Fibroblast of mammary gland (primary cell): Measurements from ENCODE around the gene CATSPERD.
A peak's percentile ranks its signal among the peaks of the same experiment; 100 is the strongest.

Experiments
- DNase-seq: peaks from one replicate; pipeline ENCODE4 v3.0.0-alpha.2; 2010; ENCODE audit warnings: low read depth
- H3K4me3 ChIP-seq: 2 replicates; pipeline ENCODE4 v1.5.1; 2011; ENCODE audit warnings: low read depth, mild to moderate bottlenecking, low read length, moderate library complexity; ENCODE audit not compliant: control insufficient read depth
- TF ChIP-seq, protein P1 (sequence below): conservative IDR thresholded peaks from 2 replicates; pipeline ENCODE4 v1.5.1; 2011; ENCODE audit warnings: low read depth, low read length, inconsistent platforms; ENCODE audit not compliant: control insufficient read depth, insufficient read depth

The CATSPERD gene

DNA sequence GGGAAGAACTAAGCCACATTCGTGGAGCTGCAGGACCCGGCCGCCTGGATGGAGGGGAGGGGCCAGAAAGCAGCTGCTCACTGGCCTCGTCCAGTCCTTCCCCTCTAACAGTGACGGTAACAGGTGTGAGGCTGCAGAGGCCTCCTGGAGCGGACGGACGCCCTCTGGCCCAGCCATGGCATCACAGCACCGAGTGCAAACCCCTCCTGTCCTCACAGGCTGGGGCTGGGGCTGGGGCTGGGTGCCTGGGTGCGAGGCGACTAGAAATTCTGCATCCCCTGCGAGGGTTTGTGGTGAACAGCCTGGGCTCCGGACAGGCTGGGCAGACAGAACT is 43.7 kb upstream of the CATSPERD start:
- DNase-seq = no peak
- TF ChIP-seq, protein P1, sequence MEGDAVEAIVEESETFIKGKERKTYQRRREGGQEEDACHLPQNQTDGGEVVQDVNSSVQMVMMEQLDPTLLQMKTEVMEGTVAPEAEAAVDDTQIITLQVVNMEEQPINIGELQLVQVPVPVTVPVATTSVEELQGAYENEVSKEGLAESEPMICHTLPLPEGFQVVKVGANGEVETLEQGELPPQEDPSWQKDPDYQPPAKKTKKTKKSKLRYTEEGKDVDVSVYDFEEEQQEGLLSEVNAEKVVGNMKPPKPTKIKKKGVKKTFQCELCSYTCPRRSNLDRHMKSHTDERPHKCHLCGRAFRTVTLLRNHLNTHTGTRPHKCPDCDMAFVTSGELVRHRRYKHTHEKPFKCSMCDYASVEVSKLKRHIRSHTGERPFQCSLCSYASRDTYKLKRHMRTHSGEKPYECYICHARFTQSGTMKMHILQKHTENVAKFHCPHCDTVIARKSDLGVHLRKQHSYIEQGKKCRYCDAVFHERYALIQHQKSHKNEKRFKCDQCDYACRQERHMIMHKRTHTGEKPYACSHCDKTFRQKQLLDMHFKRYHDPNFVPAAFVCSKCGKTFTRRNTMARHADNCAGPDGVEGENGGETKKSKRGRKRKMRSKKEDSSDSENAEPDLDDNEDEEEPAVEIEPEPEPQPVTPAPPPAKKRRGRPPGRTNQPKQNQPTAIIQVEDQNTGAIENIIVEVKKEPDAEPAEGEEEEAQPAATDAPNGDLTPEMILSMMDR = no peak
- no peak overlapping the region for H3K4me3 ChIP-seq

DNA sequence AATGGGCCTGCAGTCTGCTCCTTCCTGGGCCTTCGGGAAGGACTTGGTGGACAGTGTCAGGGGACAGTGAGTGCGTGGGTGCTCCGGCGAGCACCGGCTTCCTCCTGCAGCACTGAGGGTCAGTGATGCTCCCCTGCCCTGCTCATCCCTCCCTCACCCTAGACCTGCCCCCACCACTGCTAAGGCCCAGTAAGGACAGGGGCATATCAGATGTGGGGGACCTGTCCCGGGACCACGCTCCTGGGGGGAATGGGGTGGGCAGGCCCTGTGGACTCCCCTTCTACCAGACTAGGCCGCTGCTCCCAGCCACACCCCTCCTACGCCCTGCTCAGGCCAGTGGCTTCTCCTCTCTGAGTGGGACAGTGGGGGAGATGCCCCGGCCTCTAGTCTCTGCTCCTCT is 43.3 kb upstream of the CATSPERD start:
- no peak for DNase-seq
- TF ChIP-seq, protein P1 = no peak
- no peak overlapping the region for H3K4me3 ChIP-seq

DNA sequence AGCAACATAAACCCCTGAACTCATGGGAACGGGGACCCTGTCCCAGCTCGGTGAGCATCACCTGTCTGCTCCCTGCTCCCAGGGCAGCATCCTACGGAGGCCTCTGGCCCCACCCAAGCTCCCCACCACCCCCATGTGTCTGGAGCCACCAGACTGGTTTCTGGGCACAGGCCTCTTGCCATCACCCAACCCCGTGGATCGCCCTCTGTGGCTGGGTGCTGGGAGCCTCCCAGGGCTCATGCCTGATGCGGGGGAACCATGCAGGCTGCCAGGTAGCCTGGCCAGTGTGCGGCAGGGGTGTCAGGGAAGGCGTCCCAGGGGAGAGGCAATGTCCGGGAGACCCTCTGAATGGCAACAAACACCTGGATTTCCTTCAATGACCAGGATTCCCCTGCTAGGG is 42.9 kb upstream of the CATSPERD start:
- DNase-seq = no peak
- TF ChIP-seq, protein P1 = no peak
- H3K4me3 ChIP-seq = no peak overlapping the region

DNA sequence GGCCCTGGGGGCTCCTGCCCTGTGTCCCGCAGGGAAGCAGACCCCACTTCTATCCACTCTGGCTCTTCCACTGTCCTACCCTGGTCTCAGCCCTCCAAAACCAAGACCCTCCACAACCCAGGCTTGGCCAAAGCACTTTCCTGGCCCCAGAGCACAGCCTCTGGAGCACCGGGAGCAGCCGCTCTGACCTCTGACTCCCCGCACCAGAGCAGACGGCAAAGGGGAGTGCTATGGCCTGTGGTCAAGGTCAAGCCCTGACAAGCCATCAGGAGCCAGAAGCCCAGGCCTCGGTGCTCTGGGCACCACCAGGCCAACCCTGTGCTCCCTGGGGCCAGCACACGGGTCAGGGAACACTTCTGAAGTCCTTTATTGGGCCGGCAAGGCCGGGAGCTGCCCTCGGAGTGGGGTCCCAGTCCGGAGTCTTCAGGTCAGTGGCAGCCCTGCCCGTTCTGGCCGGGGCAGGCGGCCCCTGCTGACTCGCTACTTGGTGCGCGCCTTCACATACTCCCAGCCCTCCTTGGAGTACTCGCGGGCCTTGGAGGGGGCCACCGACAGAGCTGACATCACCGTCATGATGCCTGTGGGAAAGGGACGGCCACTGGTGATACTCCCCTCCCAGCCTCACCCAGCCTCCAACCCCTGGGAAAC is 42.2 kb upstream of the CATSPERD start:
- TF ChIP-seq, protein P1 = no peak
- DNase-seq = no peak
- H3K4me3 ChIP-seq = no peak overlapping the region

DNA sequence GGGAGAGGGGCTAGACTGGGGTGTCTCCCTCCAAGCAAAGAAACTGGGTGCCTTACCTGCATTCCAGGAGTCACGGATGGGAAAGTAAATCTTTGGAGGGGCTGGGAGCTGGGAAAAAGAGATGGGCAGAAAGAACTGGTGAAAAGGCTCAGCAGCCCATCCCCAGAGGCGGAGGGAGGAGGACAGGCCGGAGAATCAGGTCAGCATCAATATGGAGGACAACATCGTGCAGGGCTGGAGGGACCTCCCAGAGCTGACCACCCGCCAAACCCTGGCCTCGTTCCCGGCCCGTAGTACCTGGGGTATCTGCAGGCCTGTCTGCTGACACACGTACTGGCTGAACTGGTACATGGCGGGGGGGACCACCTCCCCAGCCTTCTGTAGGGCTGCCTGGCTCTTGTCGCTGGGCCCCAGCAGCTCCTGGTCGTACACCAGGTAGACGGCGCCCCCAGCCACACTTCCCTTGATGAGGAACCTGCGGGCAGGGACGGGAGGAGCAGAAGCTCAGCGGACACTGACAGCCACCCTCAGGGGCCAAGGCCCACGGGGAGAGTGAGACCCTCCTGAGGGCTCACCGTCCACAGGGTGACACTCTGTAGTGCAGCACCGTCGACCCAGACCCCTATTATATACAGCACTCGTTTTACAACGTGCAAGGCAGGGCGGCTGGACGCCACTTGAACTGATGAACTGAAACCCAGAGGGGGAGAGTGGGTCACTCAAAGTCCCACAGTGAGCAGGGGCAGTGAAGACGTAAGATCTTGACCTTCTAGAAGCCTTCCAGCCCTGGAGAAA is 41.0 kb upstream of the CATSPERD start:
- peak overlapping the region; percentile 98 for H3K4me3 ChIP-seq
- DNase-seq = no peak
- TF ChIP-seq, protein P1 = no peak

DNA sequence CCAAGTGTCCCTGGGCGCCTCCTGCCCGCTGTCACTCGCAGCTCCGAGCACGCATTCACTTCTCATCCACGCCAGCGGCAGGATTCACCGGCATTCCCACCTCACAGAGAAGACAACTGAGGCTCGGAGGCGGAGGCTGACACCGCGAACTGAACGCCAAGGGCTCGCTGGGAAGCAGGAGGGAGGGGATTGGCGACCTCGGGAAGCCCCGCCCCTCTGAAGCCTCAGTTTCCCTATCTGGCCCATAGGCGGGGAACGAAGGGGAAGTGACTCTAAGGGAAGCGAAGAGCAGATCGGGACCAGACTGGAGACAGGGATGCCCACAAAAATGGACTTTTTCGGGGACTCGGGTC is 40.4 kb upstream of the CATSPERD start:
- H3K4me3 ChIP-seq = peak overlapping the region; percentile 98
- TF ChIP-seq, protein P1 = no peak
- DNase-seq = peak; percentile 34
